Activated T-cell treated with anti-CD3 and anti-CD28 coated beads, Interleukin-2, amount 50 U/mL, for 24 hours (primary cell): ENCODE data around the gene PDE2A.
A peak's percentile ranks its signal among the peaks of the same experiment; 100 is the strongest.
"Not testable (repeated sequence)": the region's sequence is repeated elsewhere in the genome, so short reads cannot be mapped to it uniquely, and the experiment has no call there.

Experiments
- DNase-seq: peaks from one replicate; pipeline ENCODE4 v3.0.0-alpha.2; 2020
- H3K27ac Mint-ChIP-seq: 2 replicates; pipeline ENCODE4 v1.8.0; 2020; ENCODE audit warnings: mild to moderate bottlenecking, mixed read lengths
- H3K27me3 Mint-ChIP-seq: 2 replicates; pipeline ENCODE4 v1.8.0; 2020; ENCODE audit warnings: mixed read lengths
- H3K36me3 Mint-ChIP-seq: 2 replicates; pipeline ENCODE4 v1.8.0; 2020; ENCODE audit warnings: low read depth, mixed read lengths
- H3K4me1 Mint-ChIP-seq: 2 replicates; pipeline ENCODE4 v1.8.0; 2020; ENCODE audit warnings: low read depth, mixed read lengths
- H3K4me3 Mint-ChIP-seq: 2 replicates; pipeline ENCODE4 v1.8.0; 2020; ENCODE audit warnings: mild to moderate bottlenecking, moderate library complexity, mixed read lengths
- H3K9me3 Mint-ChIP-seq: 2 replicates; pipeline ENCODE4 v1.8.0; 2020; ENCODE audit warnings: mixed read lengths

Gene PDE2A

GRCh38 chr11:72556433-72556832 is 117.8 kb downstream of the PDE2A start:
- Mint-ChIP-seq H3K36me3 (no peaks in the 10 kb centered on the region), H3K4me3 (no peak overlapping the region), H3K9me3 (no peaks in the 10 kb centered on the region), H3K4me1 (peaks cover 2% of the 10 kb centered on the region), H3K27ac (no peak overlapping the region), H3K27me3 (peaks cover 14% of the 10 kb centered on the region)
- DNase-seq: no peak

GRCh38 chr11:72555014-72555522 is 119.2 kb downstream of the PDE2A start:
- DNase-seq, H3K27ac Mint-ChIP-seq, H3K36me3 Mint-ChIP-seq, H3K4me3 Mint-ChIP-seq, H3K9me3 Mint-ChIP-seq, H3K4me1 Mint-ChIP-seq: not testable (repeated sequence)
- peaks cover 14% of the 10 kb centered on the region for H3K27me3 Mint-ChIP-seq

GRCh38 chr11:72553706-72554105 is 120.5 kb downstream of the PDE2A start:
- peaks cover 14% of the 10 kb centered on the region for H3K27me3 Mint-ChIP-seq
- H3K36me3 Mint-ChIP-seq: no peaks in the 10 kb centered on the region
- H3K9me3 Mint-ChIP-seq: no peaks in the 10 kb centered on the region
- H3K4me1 Mint-ChIP-seq: peaks cover 2% of the 10 kb centered on the region
- DNase-seq: peak; percentile 36
- H3K27ac Mint-ChIP-seq: no peak overlapping the region
- H3K4me3 Mint-ChIP-seq: no peak overlapping the region

DNA sequence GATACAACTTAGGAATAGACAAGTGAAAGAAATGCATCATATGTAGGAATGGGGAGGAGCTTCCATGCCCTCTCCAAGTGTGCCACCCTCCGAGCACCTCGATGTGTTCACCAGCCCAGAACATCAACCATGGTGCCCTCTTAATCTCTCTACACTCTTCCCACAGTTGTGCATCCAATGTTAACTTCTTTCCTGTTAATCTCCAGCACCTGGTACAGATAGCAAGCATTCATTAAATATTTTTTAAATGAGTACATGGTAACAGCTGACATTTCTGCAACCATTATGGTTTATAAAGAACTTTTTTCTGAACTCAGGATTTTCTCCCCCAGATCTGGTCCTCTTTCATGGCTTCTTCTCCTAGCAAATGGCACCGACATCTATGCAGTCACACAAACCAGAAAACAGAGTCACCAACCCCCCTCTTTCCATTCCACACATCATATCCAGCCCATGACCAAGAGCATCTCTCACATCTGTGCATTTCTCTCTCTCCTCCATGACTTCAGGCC is 121.8 kb downstream of the PDE2A start:
- Mint-ChIP-seq H3K27me3 (peaks cover 14% of the 10 kb centered on the region), H3K27ac (no peak overlapping the region)

DNA sequence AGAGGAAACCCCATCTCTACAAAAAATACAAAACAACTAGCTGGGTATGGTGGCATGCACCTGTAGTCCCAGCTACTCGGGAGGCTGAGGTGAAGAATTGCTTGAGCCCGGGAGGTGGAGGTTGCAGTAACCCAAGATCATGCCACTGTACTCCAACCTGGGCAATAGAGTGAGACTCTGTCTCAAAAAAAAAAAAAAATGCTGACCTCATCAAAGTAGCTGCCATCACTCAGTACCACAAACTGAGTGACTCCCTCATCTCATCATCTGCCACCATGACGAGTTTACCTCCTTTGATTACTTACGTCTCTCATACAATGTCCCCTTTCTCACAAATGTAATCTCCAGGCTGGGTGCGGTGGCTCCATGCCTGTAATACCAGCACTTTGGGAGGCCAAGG is 122.7 kb downstream of the PDE2A start:
- no peak for DNase-seq
- H3K36me3 Mint-ChIP-seq: no peaks in the 10 kb centered on the region
- H3K27ac Mint-ChIP-seq: no peak overlapping the region
- H3K4me3 Mint-ChIP-seq: no peak overlapping the region
- peaks cover 14% of the 10 kb centered on the region for H3K27me3 Mint-ChIP-seq
- peaks cover 2% of the 10 kb centered on the region for H3K4me1 Mint-ChIP-seq
- no peaks in the 10 kb centered on the region for H3K9me3 Mint-ChIP-seq

More for the DNA sequence above, 121.8 kb downstream of the PDE2A start:
- Mint-ChIP-seq H3K9me3 (no peaks in the 10 kb centered on the region), H3K4me3 (no peak overlapping the region), H3K4me1 (peaks cover 2% of the 10 kb centered on the region), H3K36me3 (no peaks in the 10 kb centered on the region)
- DNase-seq: no peak

DNA sequence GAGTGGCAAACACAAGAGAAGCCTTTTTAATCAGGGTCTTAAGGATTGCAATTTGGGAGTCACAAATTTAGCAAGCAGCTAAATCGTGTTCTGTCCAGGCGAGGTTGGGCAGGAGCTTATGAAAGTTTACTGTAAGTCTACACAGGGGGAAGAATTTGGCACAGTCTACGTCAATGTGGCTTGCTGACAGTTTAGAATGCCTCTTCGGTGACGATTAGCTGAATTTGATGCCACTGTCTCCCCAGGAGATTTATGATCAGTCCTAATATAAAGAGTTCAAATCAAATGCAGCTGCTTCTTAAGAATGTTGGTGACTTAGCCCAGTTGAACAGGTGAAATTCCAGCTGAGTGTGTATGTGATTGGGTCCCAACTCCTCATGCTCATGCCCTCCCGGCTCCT is 125.8 kb downstream of the PDE2A start:
- no peak for DNase-seq
- H3K36me3 Mint-ChIP-seq: no peaks in the 10 kb centered on the region
- H3K4me3 Mint-ChIP-seq: no peak overlapping the region
- H3K9me3 Mint-ChIP-seq: no peaks in the 10 kb centered on the region
- peaks cover 2% of the 10 kb centered on the region for H3K27me3 Mint-ChIP-seq
- H3K4me1 Mint-ChIP-seq: no peaks in the 10 kb centered on the region
- H3K27ac Mint-ChIP-seq: no peak overlapping the region

DNA sequence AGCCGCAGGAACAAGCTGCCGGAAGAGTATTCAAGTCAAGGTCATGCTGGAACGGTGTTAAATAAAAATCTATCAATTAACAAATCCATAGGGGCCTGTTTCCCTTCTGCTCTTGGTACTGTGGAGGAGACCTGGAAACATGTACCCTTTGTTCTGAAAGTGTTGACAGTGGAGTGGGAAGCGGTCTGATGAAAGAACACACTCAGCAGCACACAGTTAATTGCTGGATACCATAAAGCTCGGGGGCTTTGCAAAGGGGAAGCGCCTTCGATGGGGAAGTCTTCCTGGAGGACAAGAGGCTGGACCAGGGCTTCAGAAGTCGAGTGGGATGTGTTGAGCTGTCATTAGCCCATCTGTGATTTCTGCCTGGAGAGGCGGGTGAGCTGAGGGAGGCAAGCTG is 127.4 kb downstream of the PDE2A start:
- Mint-ChIP-seq H3K36me3 (no peaks in the 10 kb centered on the region), H3K27ac (no peak overlapping the region), H3K27me3 (no peaks in the 10 kb centered on the region), H3K4me3 (no peak overlapping the region), H3K4me1 (no peaks in the 10 kb centered on the region), H3K9me3 (no peaks in the 10 kb centered on the region)
- DNase-seq: no peak

DNA sequence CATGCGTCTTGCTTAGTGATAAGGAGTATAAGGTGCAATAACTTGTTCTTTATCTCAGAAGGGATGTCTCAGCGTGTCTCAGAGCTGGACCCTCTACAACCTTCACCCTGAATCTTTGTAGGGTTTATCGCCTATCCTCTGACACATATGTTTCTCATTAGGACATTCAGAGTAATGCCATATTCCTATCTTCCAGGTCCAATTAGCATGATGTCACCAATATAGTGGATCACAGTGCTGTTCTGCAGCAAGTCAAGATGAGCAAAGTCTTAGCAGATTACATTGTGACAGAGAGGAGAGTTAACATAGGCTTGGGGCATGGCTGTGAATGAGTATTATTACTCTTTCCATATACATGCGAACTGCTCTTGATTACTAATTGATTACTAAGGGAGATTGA is 129.6 kb downstream of the PDE2A start:
- H3K27ac Mint-ChIP-seq: no peak overlapping the region
- no peaks in the 10 kb centered on the region for H3K9me3 Mint-ChIP-seq
- no peaks in the 10 kb centered on the region for H3K36me3 Mint-ChIP-seq
- no peaks in the 10 kb centered on the region for H3K4me1 Mint-ChIP-seq
- DNase-seq: no peak
- H3K4me3 Mint-ChIP-seq: no peak overlapping the region
- peaks cover 5% of the 10 kb centered on the region for H3K27me3 Mint-ChIP-seq

DNA sequence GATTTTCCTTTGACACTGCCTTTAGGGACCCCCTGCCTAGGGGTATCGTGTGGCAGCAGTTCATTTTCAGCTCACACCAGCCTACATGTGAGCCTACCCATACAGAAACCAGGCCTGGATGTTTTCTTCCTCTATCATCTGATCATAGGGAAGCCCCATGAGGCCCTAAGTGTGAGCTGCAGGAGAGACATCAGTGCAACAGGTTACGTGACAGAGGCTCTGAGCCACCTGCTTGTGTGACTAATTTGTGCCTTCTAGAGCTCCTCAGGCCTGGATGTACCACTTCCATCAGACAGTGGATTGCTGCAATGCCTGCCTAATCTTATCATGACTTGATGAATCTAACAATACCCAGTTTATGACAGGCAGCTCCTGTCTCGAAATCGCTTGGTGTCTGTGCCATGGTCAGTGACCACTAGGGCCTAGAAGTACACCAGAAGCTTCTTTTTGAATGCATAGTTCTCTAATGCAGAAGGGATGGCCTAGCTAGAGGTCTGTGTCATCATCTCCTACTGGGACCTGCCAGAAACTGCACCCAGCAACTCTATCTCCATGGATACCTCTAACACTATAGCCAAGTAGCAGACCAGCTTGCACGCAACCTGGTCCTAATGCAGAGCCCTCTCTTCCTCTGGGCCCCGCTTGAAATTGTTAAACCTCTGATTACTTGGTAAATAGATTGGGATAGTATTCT is 130.2 kb downstream of the PDE2A start:
- Mint-ChIP-seq H3K9me3 (no peaks in the 10 kb centered on the region), H3K4me1 (no peaks in the 10 kb centered on the region), H3K27ac (no peak overlapping the region), H3K4me3 (no peak overlapping the region), H3K36me3 (no peaks in the 10 kb centered on the region), H3K27me3 (peaks cover 5% of the 10 kb centered on the region)
- DNase-seq: no peak

DNA sequence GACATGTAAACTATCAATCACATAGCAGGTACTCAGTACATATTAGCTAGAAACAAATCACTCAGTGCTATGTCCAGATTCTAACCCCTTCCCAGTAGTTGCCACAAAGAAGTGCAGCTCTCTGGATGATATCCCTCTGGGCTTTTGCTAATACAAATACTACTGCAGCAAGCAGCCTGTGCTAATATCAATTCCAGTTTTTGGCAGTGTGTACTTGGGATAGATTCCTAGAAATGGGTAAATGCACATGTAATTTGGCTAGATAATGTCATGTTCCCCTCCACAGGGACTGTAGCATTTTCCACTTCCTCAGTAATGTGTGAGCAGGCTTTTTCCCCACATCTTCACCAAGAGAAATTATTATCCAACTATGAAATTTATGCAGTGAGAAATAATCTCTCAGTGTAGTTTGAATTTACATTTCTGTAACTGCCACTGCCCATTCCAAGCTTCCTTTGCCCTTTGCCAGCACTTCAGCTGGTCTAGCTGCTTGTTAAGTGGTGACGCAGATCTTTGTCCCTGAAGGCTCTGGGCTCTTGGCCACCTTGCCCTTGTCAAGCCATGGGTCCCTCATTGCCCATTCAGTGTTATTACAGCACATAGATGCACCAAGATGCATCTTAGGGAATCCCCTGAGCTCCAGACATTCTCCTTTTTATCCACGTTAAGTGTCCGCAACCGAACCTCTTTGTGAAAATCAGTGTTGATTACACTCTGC is 132.8 kb downstream of the PDE2A start:
- Mint-ChIP-seq H3K27me3 (peaks cover 5% of the 10 kb centered on the region), H3K4me3 (no peak overlapping the region), H3K36me3 (no peaks in the 10 kb centered on the region), H3K27ac (no peak overlapping the region), H3K9me3 (no peaks in the 10 kb centered on the region), H3K4me1 (no peaks in the 10 kb centered on the region)
- DNase-seq: no peak

DNA sequence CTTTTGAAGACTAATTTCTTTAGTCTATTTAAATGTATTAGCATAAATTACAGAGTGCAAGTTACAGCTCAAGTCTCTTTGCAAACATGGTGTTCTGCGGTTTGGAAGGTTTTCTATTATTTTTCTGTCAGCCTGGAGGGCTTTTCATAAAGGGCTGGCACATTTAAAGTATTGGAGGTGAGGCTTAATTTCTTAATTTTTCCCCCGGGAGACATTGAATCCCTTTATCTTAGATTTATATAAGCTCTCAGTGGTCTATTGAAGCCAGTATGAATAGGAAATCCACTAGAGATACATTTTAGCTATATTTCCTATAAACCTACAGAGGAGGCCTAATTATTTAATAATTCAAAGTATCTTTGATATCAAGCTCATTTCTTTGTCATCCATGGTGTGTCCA is 137.2 kb downstream of the PDE2A start:
- Mint-ChIP-seq H3K36me3 (no peaks in the 10 kb centered on the region), H3K4me1 (no peaks in the 10 kb centered on the region), H3K9me3 (no peaks in the 10 kb centered on the region), H3K4me3 (no peak overlapping the region), H3K27ac (no peak overlapping the region), H3K27me3 (peaks cover 26% of the 10 kb centered on the region)
- no peak for DNase-seq

DNA sequence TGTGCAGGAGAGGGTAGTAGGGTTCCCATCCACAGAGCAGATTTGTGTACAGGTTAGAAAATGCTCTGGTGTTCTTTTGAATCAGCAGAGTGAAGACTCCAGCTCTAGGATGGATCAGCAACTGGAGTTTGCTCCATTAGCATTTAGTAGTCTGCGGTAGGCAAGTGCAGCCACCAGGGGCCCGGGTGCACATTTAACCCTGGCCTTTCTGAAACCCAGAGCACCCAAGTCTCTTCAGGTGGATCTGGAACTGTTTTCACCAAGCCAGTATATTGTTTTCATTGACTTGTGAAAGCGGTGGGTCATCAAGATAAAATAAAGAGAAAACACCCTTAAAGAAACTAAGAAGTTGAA is 139.1 kb downstream of the PDE2A start:
- H3K4me1 Mint-ChIP-seq: no peaks in the 10 kb centered on the region
- H3K4me3 Mint-ChIP-seq: no peak overlapping the region
- H3K27me3 Mint-ChIP-seq: peaks cover 24% of the 10 kb centered on the region
- no peak for DNase-seq
- no peak overlapping the region for H3K27ac Mint-ChIP-seq
- H3K36me3 Mint-ChIP-seq: no peaks in the 10 kb centered on the region
- no peaks in the 10 kb centered on the region for H3K9me3 Mint-ChIP-seq

GRCh38 chr11:72534371-72535193 is 139.6 kb downstream of the PDE2A start:
- H3K9me3 Mint-ChIP-seq: no peaks in the 10 kb centered on the region
- peaks cover 21% of the 10 kb centered on the region for H3K27me3 Mint-ChIP-seq
- no peak overlapping the region for H3K4me3 Mint-ChIP-seq
- no peaks in the 10 kb centered on the region for H3K4me1 Mint-ChIP-seq
- H3K27ac Mint-ChIP-seq: no peak overlapping the region
- no peaks in the 10 kb centered on the region for H3K36me3 Mint-ChIP-seq
- no peak for DNase-seq

DNA sequence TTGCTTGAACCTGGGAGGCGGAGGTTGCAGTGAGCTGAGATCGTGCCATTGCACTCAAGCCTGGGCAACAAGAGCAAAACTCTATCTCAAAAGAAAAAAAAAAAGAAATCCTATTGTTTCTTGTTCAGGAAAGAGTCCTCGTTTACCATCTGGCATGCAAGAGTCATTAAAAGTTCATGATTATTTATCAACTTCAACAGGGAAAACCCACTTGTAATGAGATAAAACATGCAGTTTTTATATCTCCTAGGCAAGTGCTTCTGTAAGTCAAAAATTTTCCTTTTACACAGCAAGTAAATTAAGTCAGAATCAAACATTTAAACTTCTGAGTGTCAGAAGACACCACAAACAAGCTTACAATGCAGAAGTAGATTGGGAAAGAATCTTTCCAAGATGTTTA is 145.2 kb downstream of the PDE2A start:
- Mint-ChIP-seq H3K27me3 (peaks cover 14% of the 10 kb centered on the region), H3K4me3 (no peak overlapping the region), H3K27ac (no peak overlapping the region), H3K36me3 (no peaks in the 10 kb centered on the region), H3K4me1 (peaks cover 2% of the 10 kb centered on the region), H3K9me3 (no peaks in the 10 kb centered on the region)
- DNase-seq: no peak
